Femur (tissue), 1 donor: ENCODE measurements around the gene LAIR2.

ENCODE experiments used
- DNase-seq: peaks from one replicate; pipeline ENCODE4 v3.0.0-alpha.2; 2017

LAIR2 gene

DNA sequence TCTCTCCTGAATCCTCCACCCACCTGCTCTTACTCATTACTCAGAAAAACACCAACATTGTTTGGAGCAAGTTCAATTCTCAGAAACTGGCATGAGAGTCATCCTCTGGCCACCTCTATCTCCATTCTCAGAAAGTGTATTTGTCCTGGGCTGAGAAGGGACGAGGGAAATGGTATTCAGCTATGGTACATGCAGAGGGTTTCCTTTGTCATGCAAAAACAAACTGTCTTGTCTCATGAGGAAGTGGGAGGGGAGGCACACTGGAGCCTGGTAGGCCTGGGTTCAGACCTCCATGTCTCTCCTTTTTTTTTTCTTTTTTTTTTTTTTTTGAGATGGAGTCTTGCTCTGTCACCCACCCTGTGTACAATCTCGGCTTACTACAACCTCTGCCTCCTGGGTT lies 39.1 kb downstream of the LAIR2 start:
- no peak for DNase-seq

DNA sequence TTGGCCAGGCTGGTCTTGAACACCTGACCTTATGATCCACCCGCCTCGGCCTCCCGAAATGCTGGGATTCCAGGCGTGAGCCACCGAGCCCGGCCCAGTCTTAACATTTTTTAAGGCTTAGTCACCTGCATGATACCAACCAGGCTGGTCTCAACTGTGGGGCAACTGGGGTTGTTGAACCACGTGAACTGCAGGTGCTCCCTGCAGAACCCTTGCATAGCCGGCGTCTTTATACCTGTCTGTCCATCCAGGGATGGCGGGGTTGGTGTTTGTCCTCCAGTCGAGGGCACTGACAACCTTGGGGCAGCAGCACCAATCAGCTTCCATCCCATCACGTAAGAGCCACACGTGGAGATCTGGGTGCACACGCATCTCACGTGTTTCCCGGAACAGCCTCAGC lies 46.2 kb downstream of the LAIR2 start:
- no peak for DNase-seq

DNA sequence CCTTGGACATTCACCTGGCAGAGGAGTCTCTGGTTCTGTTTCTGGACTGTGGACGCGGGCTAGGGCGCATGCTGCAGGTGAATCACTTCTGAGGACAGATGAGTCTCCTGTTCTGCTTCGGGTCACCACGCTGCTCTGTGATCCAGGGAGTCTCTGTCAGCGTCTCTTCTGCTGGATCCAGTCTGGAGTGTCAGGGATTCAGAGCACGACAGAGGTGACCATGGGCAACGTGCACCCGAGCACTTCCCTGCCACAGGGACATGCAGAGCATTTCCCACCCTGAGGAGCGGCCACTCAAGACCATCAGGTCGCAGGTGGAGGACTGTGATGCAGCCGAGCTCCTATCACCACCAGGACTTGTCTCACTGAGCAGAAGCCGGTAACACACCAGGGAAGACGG lies 46.6 kb downstream of the LAIR2 start:
- no peak for DNase-seq

DNA sequence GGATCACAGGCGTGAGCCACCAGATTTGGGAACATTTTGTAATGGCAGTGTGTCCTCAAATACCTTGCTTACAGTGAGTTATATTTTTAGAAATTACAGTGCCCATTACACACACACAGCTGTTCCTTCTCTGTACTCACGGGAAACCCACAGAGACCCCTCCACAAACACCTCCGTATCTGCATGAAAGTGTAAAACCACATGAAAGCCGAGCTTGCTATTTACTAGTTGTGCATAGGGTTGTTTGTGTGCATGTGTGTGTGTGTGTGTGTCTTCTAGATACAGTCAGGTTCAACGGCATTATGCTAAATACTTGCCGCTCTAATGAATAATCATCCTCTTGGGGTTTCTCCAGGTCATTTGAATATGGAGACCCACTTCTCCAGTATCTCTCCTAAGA lies 48.7 kb downstream of the LAIR2 start:
- DNase-seq, result no peak

DNA sequence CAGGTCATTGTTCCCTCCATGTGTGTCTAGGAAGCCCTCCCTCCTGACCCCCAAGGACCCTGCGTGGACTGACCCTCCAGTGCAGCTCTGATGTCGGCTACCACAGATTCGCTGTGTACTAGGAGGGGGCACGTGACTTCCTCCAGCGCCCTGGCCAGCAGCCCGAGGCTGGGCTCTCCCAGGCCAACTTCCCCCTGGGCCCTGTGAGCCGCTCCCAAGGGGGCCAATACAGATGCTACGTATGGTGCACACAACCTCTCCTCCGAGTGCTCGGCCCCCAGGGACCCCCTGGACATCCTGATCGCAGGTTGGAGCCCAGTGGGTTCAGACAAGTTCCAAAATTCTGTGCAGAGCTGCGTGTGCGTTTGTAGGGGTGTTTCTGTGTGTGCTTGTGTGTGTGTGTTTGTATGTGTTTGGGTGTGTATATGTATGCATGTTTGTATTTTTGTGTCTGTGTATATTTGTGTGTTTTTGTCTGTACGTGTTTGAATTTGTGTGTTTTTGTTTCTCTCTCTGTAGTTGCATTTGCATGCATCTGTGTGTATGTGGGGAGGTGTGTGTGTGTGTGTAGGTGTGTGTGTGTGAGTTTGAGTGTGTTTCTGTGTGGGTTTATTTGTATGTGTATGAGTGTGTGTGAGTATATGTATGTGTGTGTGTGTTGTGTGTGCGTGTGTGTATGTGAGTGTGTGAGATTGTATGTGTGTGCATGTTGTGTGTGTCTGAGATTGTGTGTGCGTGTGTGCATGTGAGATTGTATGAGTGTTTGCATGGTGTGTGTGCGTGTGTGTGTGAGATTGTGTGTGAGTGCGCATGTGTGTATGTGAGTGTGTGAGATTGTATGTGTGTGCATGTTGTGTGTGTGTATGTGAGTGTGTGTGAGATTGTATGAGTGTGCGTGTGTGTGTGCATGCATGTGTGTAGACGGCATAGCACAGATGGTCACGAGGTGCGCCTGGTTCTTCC lies 49.6 kb downstream of the LAIR2 start:
- DNase-seq, result no peak

DNA sequence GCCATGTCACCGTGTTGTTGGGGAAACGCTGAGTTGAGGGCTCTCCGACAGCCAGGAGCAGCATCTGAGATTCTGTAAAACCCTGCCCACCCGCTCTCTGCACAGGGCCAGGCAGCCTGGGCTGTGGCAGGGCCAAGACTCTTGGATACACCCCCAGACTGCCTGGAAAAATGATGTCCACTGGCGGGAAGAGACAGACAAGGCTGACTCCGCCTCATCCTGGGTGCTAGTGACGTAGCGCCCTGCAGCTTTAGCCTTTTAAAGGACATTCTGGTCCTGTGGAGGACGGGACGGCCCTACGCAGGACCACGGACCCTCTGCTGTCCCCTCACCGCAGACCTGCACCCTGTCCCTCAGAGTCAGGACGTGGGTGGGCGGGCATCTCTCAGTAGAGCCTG lies 50.3 kb downstream of the LAIR2 start:
- DNase-seq, result no peak

DNA sequence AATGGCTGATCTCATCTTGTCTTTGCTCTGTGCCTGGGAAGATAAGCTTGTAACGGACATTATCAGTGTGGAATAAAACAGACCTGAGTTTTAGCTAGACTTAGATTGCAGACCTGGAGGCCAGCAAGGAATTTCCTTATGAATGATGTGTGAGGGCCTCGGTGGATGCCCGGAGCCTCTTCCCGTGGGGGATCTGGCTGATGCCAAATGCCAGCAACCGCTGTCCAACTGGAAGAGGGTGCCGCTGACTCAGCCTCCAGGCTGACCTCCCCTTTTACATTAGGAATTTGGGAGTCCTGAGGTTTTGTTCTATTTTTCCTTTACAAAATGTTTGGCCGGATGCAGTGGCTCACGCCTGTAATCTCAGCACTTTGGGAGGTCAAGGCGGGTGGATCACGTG lies 51.4 kb downstream of the LAIR2 start:
- no peak for DNase-seq

DNA sequence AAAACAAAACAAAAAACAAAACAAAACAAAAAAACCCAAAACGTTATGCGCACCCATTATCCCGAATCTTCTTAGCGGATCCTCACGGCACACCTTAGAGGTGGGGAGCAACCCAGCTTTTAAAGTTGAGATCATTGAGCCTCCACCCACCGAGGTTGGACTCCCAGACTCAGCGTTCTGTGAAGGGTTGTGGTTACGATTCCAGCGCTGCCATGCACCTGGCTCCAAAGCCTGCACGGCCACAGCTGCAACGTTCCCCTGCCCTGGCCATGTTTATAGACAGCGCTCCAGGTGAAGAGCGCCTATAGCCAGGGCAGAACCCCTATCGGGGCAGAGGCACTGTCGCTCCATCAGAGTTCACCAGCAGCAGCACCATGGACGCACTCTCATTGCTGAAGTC lies 52.3 kb downstream of the LAIR2 start:
- no peak for DNase-seq

DNA sequence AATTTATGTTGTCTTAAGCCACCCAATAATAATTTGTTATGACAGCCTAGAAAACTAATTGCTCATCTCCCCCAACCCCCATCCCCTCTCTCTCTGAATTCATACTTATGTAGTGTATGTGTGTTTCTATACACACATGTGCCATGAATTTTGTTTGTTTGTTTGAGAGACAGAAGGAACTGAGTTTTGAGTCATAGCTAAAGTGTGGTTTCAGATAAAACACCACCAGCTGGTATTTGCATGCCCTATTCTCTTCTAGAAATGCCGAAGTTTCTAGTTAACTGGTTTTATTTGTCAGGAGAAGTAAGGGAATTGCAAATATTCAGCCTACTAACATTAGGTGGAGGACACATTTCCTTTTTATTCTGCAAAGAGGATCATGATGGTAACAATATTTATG lies 53.6 kb downstream of the LAIR2 start:
- no peak for DNase-seq

DNA sequence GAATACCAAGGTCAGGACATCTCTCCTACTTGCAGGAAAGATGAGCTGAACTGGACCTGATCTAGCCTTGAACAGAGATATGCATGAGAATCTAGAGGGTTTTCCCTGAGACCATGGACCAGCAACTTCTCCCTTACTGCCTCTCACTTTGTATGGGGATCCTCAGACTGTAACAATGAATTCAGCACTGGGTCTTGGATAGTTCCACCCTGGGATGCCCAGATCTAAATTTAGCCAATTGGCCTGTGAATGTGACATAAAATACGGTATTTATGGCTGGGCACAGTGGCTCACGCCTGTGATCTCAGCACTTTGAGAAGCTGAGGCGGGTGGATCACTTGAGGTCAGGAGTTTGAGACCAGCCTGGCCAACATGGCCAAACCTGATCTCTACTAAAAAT lies 55.7 kb downstream of the LAIR2 start:
- no peak for DNase-seq
